Endodermal cell (in vitro differentiated cells): ENCODE data around the gene MERTK. TPM values are rescaled to one million over a fixed set of nuclear protein-coding genes. Genes with fewer than 3 reads are reported as not detected.

Source experiments
- DNase-seq: peaks from one replicate; pipeline ENCODE4 v3.0.0-alpha.2; 2017
- H3K27ac ChIP-seq: 2 replicates; pipeline ENCODE4 v1.5.1; 2013; ENCODE audit warnings: mild to moderate bottlenecking, low read depth, low read length, moderate library complexity
- H3K27me3 ChIP-seq: 2 replicates; pipeline ENCODE4 v1.6.1; 2013; ENCODE audit warnings: mild to moderate bottlenecking, low read length, moderate library complexity; ENCODE audit not compliant: insufficient read depth, control insufficient read depth, poor library complexity, severe bottlenecking
- H3K36me3 ChIP-seq: 2 replicates; pipeline ENCODE4 v1.7.0; 2013; ENCODE audit warnings: mild to moderate bottlenecking, low read length, moderate library complexity; ENCODE audit not compliant: control insufficient read depth, insufficient read depth
- H3K4me1 ChIP-seq: one replicate; pipeline ENCODE4 v1.7.0; 2013; ENCODE audit warnings: low read length; ENCODE audit not compliant: control insufficient read depth, insufficient read depth
- H3K4me3 ChIP-seq: 2 replicates; pipeline ENCODE4 v1.5.1; 2013; ENCODE audit warnings: mild to moderate bottlenecking, low read length, moderate library complexity
- H3K9ac ChIP-seq: 2 replicates; pipeline ENCODE4 v1.6.1; 2013; ENCODE audit warnings: mild to moderate bottlenecking, low read length, moderate library complexity; ENCODE audit not compliant: poor library complexity, severe bottlenecking; ENCODE audit errors: extremely low read depth
- H3K9me3 ChIP-seq: 2 replicates; pipeline ENCODE4 v1.6.1; 2013; ENCODE audit warnings: mild to moderate bottlenecking, low read length, moderate library complexity; ENCODE audit not compliant: control insufficient read depth
- H3K27ac Mint-ChIP-seq: 2 replicates; pipeline ENCODE4 v1.8.0; 2020; ENCODE audit warnings: mixed read lengths
- H3K27me3 Mint-ChIP-seq: 2 replicates; pipeline ENCODE4 v1.8.0; 2021; ENCODE audit warnings: mild to moderate bottlenecking, mixed read lengths; ENCODE audit not compliant: insufficient read depth
- H3K36me3 Mint-ChIP-seq: 2 replicates; pipeline ENCODE4 v1.8.0; 2020; ENCODE audit warnings: low read depth, mixed read lengths
- H3K4me1 Mint-ChIP-seq: 2 replicates; pipeline ENCODE4 v1.8.0; 2020; ENCODE audit warnings: mixed read lengths
- H3K4me3 Mint-ChIP-seq: 2 replicates; pipeline ENCODE4 v1.8.0; 2020; ENCODE audit warnings: mild to moderate bottlenecking, moderate library complexity, mixed read lengths
- H3K9me3 Mint-ChIP-seq: 2 replicates; pipeline ENCODE4 v1.8.0; 2020; ENCODE audit warnings: mild to moderate bottlenecking, mixed read lengths
- WGBS, 2 experiments: methylation state at CpG; one replicate each; pipeline versions ENCODE4 v1.1.5 to v1.1.7; 2013; ENCODE audit warnings: missing lambda C conversion rate in 2 of 2, mixed read lengths in 1 of 2; ENCODE audit not compliant: insufficient coverage in 1 of 2, insufficient read length in 1 of 2; 5-methylcytosine and 5-hydroxymethylcytosine counted together
- total RNA-seq, 2 donors: library from RNA; stranded (reverse); fragmentation: NEBNext Ultra II Directional in 1 of 2; extraction: Animal tissue kit (Norgen Biotek cat#: 25700) in 1 of 2; gene quantifications; 2 replicates in 1 of 2; 3 replicates in 1 of 2; pipeline ENCODE4 v1.2.1, GENCODE V29; 2021
- TF ChIP-seq, protein P1 (sequence below): fragments of 200-600 bp; sonication (generic); conservative IDR thresholded peaks from 2 replicates; pipeline ENCODE4 v1.5.0; 2021; ENCODE audit warnings: antibody characterized with exemption, mild to moderate bottlenecking

MERTK gene
- total RNA-seq, 2 donors from 2014 or later, result 22.3 to 36.6 TPM

- H3K4me1 ChIP-seq, result no peaks in the 10 kb centered on the region
Measured at GRCh38 chr2:111986116-111986900, 87.9 kb downstream of the MERTK start.

DNA sequence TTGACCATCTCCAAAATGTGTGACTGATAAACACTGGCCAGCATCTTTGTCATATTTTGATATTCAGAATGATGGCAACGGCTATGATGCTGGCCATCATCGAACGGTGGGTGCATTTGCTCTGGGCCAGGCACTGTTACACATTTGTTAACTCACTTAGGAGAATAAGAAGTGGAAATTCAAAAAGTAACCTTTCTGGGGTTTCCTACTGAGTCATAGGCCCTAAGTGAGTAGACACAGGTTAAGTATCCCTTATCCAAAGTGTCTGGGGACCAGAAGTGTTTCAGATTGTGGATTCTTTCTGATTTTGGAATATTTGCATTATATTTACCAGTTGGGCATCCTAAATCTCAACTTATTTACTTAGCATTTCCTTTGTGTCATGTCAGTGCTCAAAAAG lies 92.0 kb downstream of the MERTK start:
- no peaks in the 10 kb centered on the region for H3K27me3 ChIP-seq
- no peak overlapping the region for H3K4me3 Mint-ChIP-seq
- no peak overlapping the region for H3K9ac ChIP-seq
- no peaks in the 10 kb centered on the region for H3K4me1 ChIP-seq
- H3K4me3 ChIP-seq, result no peak overlapping the region
- no peaks in the 10 kb centered on the region for H3K27me3 Mint-ChIP-seq
- WGBS, 2 experiments, result 96 to 100% methylated on average over 3 of the region's 3 CpGs
- TF ChIP-seq, protein P1, sequence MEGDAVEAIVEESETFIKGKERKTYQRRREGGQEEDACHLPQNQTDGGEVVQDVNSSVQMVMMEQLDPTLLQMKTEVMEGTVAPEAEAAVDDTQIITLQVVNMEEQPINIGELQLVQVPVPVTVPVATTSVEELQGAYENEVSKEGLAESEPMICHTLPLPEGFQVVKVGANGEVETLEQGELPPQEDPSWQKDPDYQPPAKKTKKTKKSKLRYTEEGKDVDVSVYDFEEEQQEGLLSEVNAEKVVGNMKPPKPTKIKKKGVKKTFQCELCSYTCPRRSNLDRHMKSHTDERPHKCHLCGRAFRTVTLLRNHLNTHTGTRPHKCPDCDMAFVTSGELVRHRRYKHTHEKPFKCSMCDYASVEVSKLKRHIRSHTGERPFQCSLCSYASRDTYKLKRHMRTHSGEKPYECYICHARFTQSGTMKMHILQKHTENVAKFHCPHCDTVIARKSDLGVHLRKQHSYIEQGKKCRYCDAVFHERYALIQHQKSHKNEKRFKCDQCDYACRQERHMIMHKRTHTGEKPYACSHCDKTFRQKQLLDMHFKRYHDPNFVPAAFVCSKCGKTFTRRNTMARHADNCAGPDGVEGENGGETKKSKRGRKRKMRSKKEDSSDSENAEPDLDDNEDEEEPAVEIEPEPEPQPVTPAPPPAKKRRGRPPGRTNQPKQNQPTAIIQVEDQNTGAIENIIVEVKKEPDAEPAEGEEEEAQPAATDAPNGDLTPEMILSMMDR, result no peak
- no peaks in the 10 kb centered on the region for H3K9me3 Mint-ChIP-seq
- H3K36me3 Mint-ChIP-seq, result peaks cover 84% of the 10 kb centered on the region
- H3K4me1 Mint-ChIP-seq, result no peaks in the 10 kb centered on the region
- no peaks in the 10 kb centered on the region for H3K9me3 ChIP-seq
- H3K27ac Mint-ChIP-seq, result no peak overlapping the region
- DNase-seq, result no peak
- no peak overlapping the region for H3K27ac ChIP-seq
- peaks cover 92% of the 10 kb centered on the region for H3K36me3 ChIP-seq

More at GRCh38 chr2:111986116-111986900, 87.9 kb downstream of the MERTK start:
- Histone ChIP-seq H3K4me3 (no peak overlapping the region), H3K36me3 (peaks cover 98% of the 10 kb centered on the region), H3K27ac (peak overlapping the region; percentile 86), H3K9me3 (no peaks in the 10 kb centered on the region), H3K9ac (no peak overlapping the region), H3K27me3 (no peaks in the 10 kb centered on the region)
- no peaks in the 10 kb centered on the region for H3K9me3 Mint-ChIP-seq
- peak; percentile 30 for DNase-seq
- H3K27me3 Mint-ChIP-seq, result no peaks in the 10 kb centered on the region
- no peaks in the 10 kb centered on the region for H3K4me1 Mint-ChIP-seq
- TF ChIP-seq, protein P1, result no peak
- no peak overlapping the region for H3K27ac Mint-ChIP-seq
- H3K4me3 Mint-ChIP-seq, result no peak overlapping the region
- peaks cover 86% of the 10 kb centered on the region for H3K36me3 Mint-ChIP-seq
- 64 to 73% methylated on average over 5 to 6 of the region's 6 CpGs for WGBS, 2 experiments

DNA sequence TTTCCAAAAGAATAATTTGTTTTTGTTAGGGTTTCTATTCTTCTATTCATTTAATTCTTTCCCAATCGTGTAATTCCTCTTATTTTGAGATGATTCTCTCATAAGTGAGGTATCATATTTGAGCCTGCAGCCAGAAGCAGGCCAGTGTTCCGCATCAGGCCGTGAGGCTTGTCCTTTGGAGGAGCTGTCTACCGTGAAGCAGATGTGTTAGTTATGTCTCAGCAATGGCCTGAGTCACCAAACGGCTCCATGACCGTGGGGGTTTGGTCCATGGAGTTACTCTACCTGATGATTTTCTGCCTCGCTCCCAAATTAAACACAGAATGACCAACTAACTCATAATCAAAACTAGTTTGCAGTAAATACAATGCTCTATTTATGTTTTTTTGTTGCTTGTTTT lies 92.4 kb downstream of the MERTK start:
- Mint-ChIP-seq H3K4me3 (no peak overlapping the region), H3K27ac (no peak overlapping the region), H3K4me1 (no peaks in the 10 kb centered on the region), H3K9me3 (no peaks in the 10 kb centered on the region), H3K27me3 (no peaks in the 10 kb centered on the region), H3K36me3 (peaks cover 84% of the 10 kb centered on the region)
- TF ChIP-seq, protein P1, result no peak
- 94 to 96% methylated on average over 4 to 7 of the region's 7 CpGs for WGBS, 2 experiments
- Histone ChIP-seq H3K36me3 (peaks cover 92% of the 10 kb centered on the region), H3K4me3 (no peak overlapping the region), H3K4me1 (no peaks in the 10 kb centered on the region), H3K27me3 (no peaks in the 10 kb centered on the region), H3K27ac (no peak overlapping the region), H3K9ac (no peak overlapping the region), H3K9me3 (no peaks in the 10 kb centered on the region)
- no peak for DNase-seq
